ENCODE data around the gene EHBP1.

The EHBP1 gene

DNA sequence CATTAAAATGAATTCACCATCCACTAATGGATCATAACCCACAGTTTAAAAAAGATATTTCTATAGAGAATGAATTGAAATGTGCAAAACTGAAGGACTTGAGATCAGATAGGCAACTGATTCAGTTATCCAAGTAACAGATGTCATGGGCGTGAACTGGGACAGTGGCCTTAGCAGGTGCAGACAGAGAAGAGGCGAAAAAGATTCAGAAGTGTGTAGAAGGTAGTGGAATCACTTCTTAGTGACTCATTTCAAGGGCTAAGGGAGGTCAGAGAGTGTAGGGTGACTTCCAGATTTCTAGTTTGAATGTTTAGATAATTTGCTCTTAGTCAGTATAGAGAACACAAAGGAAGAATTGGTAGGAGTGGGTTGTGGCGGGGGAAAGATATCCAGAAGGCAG lies 79.7 kb downstream of the EHBP1 start:
- DNase-seq (ENCODE audit: low spot score): no peak

GRCh38 chr2:62785810-62786597 lies 80.5 kb downstream of the EHBP1 start:
- no peak for DNase-seq (ENCODE audit: low spot score)

DNA sequence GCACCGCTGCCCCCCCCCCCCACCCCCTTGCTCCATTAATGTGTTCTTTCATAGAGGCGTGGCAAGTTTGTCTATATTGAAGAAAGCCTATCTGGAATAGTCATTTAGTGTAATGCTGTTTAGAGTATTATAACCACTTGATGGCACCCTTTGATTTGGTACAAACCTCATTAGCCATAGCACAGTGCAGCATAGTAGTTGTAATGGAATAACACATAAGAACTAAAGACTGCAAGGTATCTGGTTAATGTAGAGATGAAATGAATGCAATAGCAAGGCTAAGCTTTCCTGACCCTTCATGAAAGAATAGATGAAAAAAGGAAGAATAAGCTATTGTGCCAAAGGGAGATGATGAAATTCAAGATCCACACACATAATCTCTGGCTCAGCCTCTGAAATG lies 81.9 kb downstream of the EHBP1 start:
- no peak for DNase-seq (ENCODE audit: low spot score)

DNA sequence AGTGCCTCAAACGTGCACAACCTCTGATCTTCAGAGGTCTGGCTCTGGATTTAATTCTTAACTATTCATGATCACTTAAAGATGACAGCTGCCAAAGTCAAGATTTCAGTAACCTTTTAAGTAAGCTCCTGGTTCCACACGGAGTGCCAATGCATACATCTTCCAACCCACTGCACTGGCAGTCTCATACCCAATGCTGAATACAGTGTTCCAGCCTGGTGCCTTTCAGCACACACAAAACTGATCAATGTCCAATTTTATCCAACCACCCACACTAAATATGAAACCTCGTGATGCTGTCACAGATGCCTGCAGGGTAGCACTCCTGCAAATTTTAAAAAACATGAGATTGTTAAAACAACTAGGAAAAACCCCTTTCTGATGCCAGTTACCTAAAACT lies 84.0 kb downstream of the EHBP1 start:
- DNase-seq (ENCODE audit: low spot score): no peak

GRCh38 chr2:62789918-62790317 lies 84.4 kb downstream of the EHBP1 start:
- DNase-seq (ENCODE audit: low spot score): no peak

- DNase-seq (ENCODE audit: low spot score): no peak
Observed at GRCh38 chr2:62792408-62792807, 86.9 kb downstream of the EHBP1 start.

DNA sequence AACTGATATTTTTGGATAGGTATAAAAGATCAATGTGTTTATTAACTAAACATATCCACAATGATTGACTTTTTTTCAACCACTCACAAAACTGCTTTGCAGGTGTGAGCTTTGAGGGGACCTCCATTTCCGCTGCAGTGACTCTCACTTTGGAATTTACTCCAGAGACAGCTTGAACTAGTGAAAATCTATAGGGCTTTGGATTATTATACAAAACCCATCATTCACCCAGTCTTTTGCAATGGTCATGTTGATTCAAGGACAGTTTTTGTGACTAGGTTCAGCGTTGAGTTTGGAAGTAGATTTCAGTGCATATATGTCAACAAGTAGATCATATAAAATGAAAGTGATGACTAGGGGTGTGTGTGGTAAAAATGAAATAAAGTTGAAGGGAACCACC lies 87.7 kb downstream of the EHBP1 start:
- DNase-seq (ENCODE audit: low spot score): no peak

GRCh38 chr2:62794791-62795190 lies 89.3 kb downstream of the EHBP1 start:
- no peak for DNase-seq (ENCODE audit: low spot score)

DNA sequence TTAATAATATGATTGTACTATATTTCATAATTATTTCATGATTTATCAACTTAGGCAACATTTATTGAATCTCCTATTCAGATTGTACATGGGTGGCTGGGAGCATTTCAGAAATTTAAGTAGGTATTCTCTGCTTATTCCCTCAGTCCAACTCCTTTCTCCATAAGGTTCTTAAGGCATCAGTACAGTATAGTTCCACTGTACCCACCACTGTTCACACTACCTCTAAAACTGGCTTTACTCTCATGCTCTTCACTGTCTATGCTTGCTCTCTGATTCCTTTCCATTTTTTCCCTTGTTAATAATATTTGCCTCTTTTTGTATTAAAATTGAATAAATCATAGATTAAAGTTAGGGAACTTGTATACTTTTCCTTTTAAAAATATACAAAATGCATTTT lies 89.8 kb downstream of the EHBP1 start:
- no peak for DNase-seq (ENCODE audit: low spot score)

GRCh38 chr2:62797107-62797506 lies 91.6 kb downstream of the EHBP1 start:
- no peak for DNase-seq (ENCODE audit: low spot score)

- DNase-seq (ENCODE audit: low spot score): no peak
Observed at GRCh38 chr2:62800618-62801017, 95.1 kb downstream of the EHBP1 start.

DNA sequence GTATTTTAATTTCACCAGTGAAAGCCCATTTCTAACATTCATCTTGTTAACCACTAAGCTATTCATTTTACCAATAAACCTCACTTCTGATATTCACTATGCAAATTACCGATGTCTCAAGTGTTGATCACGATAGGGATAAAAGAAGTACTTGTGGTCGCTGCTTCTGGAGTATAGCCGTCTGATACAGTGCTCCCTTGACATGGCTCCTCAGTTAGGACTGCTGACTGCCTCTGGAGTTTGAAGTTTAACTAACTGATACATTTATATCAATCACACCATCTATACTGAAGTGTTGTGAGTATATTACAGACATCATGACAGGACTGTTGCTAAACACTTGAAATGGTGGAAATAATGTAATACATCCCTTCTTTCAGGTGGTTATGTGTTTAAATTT lies 95.6 kb downstream of the EHBP1 start:
- DNase-seq (ENCODE audit: low spot score): no peak

- DNase-seq (ENCODE audit: low spot score): no peak
Observed at GRCh38 chr2:62801814-62802523, 96.5 kb downstream of the EHBP1 start.

DNA sequence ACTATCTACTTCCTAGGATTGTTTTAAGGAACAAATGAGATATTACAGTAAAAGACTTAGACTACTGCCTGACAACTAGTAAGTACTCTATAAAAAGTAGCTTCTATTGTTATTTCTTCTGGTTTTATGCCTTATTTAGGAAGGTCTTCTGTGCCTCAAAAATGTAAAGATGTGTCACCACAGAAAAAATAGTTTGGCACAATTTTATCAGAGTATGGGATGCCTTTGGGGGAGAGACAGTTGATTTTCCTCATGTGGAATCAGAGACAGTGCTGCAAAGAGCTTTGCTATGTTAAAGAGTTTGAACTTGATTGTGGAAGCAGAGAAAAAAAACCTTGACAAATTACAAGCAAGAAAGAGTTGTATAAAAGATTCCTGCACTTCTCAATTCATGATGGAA lies 98.4 kb downstream of the EHBP1 start:
- no peak for DNase-seq (ENCODE audit: low spot score)

DNA sequence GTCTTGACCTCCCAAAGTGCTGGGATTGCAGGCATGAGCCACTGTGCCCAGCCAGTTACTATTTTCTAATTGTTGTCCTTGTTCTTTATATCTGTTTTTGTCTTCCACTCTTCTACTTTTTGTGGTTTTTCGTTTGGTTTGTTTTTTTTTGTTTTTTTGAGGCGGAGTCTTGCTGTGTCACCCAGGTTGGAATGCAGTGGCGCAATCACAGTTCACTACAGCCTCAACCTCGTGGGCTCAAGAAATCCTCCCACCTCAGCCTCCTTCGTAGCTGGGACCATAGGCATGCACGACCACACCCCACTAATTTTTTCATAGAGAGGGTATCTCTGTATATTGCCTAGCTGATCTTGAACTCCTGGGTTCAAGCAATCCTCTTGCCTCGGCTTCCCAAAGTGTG lies 100.7 kb downstream of the EHBP1 start:
- no peak for DNase-seq (ENCODE audit: low spot score)

- no peak for DNase-seq (ENCODE audit: low spot score)
Observed at GRCh38 chr2:62808554-62808953, 103.0 kb downstream of the EHBP1 start.

GRCh38 chr2:62811086-62811485 lies 105.6 kb downstream of the EHBP1 start:
- no peak for DNase-seq (ENCODE audit: low spot score)

DNA sequence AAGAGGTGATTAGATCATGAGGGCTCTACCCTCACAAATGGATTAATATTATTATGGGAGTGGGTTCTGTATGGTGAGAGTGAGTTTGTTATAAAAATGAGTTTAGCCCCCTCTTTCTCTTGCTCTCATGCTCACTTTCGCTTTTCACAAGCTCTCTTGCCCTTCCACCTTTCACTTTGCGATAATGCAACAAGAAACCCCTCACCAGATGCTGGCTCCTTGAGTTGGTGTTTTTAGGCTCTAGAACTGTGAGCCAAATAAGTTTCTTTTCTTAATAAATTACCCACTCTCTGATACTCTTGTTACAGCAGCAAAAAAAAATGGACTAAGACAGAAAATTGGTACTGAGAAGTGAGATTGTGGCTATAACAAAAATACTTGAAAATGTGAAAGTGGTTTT lies 106.5 kb downstream of the EHBP1 start:
- DNase-seq (ENCODE audit: low spot score): no peak

- no peak for DNase-seq (ENCODE audit: low spot score)
Observed at GRCh38 chr2:62812921-62813825, 107.7 kb downstream of the EHBP1 start.

DNA sequence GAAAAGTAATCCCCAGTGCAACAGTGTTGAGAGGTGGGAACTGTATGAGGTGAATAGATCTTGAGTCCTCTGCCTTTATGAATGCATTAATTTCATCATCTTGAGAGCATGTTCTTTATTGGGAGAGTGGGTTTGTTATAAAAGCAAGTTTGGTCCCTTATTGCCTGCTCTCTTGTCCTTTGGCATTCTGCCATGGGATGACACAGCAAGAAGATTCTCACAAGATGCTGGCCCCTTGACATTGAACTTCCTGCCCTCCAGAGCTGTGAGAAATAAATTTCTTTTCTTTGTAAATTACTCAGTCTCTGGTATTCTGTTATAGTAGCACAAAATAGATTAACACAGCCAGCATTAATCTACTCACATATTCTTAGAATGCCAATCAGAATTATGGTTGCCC lies 108.6 kb downstream of the EHBP1 start:
- DNase-seq (ENCODE audit: low spot score): no peak

DNA sequence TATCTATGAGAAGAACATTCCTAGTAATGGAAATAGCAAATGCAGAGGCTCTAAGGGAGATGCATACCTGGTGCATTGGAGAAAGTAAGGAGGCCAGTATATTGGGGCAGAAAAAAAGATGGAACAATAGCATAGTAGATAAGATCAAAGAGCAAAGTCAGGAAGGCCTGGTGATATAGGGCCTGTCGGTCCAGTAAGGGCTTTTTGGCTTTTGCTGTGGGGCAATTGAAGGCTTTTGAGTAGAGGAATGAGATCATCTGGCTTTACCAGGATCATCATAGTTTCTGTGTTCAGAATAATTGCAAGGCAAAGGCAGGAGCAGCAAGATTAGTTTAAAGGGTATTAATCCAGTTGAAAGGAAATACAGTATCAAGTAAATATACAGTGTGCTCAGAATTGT lies 111.8 kb downstream of the EHBP1 start:
- DNase-seq (ENCODE audit: low spot score): no peak

DNA sequence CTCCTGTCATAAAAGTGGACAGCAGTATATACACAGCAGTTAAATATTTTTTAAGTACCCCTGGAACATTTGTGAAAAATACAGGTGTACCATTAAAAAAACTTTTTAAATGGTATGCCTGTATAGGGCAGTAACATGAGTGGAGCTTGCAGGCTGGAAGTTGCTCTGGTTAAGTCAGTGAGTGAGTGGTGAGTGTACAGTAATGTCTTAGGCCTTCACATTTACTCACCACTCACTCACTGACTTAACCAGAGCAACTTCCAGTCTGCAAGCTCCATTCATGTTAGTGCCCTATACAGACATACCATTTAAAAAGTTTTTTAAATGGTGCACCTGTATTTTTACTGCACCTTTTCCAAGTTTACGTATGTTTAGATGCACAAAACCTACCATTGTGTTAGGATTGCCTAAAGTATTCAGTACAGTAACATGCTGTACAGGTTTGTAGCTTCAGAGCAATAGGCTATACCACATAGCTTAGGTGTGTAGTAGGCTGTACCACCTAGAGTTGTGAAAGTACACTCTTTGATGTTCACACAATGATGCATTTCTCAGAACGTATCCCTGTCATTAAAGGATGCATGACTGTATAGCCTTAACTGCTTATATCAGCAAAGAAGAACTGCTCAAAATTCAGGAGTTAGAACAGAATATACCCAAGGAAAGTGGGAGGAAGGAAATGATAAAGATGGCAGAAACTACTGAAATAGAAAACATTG lies 112.6 kb downstream of the EHBP1 start:
- DNase-seq (ENCODE audit: low spot score): no peak

Data from left forelimb (tissue), 1 donor.